ENCODE measurements around the gene ANTXR1. TPM values are rescaled to one million over a fixed set of nuclear protein-coding genes. Genes with fewer than 3 reads are reported as not detected.

ANTXR1 gene
- total RNA-seq, 1 experiment from 2014 or later = 37.3 TPM

DNA sequence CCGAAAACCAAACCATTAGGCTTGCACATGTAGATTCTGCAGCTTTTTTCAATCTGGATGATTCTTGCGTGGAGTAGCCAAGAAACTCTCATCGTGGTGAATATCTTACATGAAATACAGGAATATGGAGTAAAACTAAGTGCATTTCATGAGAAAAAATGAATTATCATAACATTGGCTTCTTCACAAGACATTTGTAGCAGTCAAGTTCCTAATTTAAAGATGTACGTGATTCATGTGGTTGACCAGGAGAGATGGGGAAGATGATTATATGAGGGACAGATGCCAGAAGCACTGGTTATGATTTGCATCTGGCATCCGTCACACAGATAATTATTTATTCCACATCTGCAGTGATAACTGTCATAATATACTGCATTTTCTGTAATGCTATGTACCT, 90.4 kb downstream of the ANTXR1 start:
- Histone ChIP-seq H3T11ph (ENCODE audit: low read length) (no peak overlapping the region), H2AFZ (ENCODE audit: low read length) (no peak overlapping the region), H3K4me2 (ENCODE audit: insufficient read depth, insufficient read length, low read length) (no peak overlapping the region), H4K20me1 (ENCODE audit: control insufficient read depth, insufficient read depth, insufficient read length) (no peaks in the 10 kb centered on the region), H3K27me3 (ENCODE audit: insufficient read depth, low read length) (no peaks in the 10 kb centered on the region), H3K18ac (ENCODE audit: insufficient read length, low read depth, low read length) (no peak overlapping the region), H2AK5ac (ENCODE audit: insufficient read length, low read length) (no peak overlapping the region), H2BK12ac (ENCODE audit: insufficient read length, low read depth, low read length) (no peak overlapping the region), H4K5ac (ENCODE audit: insufficient read length, low read depth, low read length) (no peak overlapping the region), H3K9me3 (ENCODE audit: control insufficient read depth, low read depth, low read length) (no peaks in the 10 kb centered on the region), H2BK120ac (ENCODE audit: low read depth, low read length, poor library complexity, severe bottlenecking) (no peak overlapping the region), H3K9ac (ENCODE audit: extremely low read depth, insufficient read length, low read length) (no peak overlapping the region), H3K23ac (ENCODE audit: insufficient read length, low read depth, low read length) (no peak overlapping the region), H3K27ac (ENCODE audit: insufficient read length, low read depth, low read length) (no peak overlapping the region), H3K56ac (ENCODE audit: insufficient read length, low read depth, low read length) (no peak overlapping the region), H4K91ac (ENCODE audit: insufficient read length, low read depth, low read length) (no peak overlapping the region), H3K79me1 (ENCODE audit: insufficient read depth, low read depth, low read length, poor library complexity, severe bottlenecking) (no peaks in the 10 kb centered on the region), H3K4me1 (ENCODE audit: insufficient read depth, low read length) (no peaks in the 10 kb centered on the region), H2BK20ac (ENCODE audit: low read depth, low read length, poor library complexity, severe bottlenecking) (no peak overlapping the region), H3K79me2 (ENCODE audit: insufficient read depth, low read length) (no peaks in the 10 kb centered on the region), H2BK15ac (ENCODE audit: low read depth, low read length) (no peak overlapping the region), H3K23me2 (ENCODE audit: insufficient read length, low read depth, low read length, poor library complexity, severe bottlenecking) (no peaks in the 10 kb centered on the region), H4K8ac (replicated peaks; ENCODE audit: insufficient read length, low read depth, low read length) (no peak overlapping the region), H2BK5ac (ENCODE audit: insufficient read length, low read length) (no peak overlapping the region), H3K4ac (ENCODE audit: low read depth, low read length) (no peak overlapping the region), H3K14ac (ENCODE audit: insufficient read depth, low read length) (no peak overlapping the region)
- no peak for DNase-seq
- Mint-ChIP-seq H3K4me1 (no peaks in the 10 kb centered on the region), H3K27me3 (ENCODE audit: low read depth) (no peaks in the 10 kb centered on the region), H3K27ac (no peak overlapping the region), H3K9me3 (no peaks in the 10 kb centered on the region), H3K4me3 (no peak overlapping the region), H3K36me3 (ENCODE audit: insufficient read depth in 1 of 3, low read depth in 3 of 3) (peaks cover 12 to 28% (median 18%) of the 10 kb centered on the region in 3 experiments; a peak in 5 of 7 replicates)
- TF ChIP-seq, protein P1, sequence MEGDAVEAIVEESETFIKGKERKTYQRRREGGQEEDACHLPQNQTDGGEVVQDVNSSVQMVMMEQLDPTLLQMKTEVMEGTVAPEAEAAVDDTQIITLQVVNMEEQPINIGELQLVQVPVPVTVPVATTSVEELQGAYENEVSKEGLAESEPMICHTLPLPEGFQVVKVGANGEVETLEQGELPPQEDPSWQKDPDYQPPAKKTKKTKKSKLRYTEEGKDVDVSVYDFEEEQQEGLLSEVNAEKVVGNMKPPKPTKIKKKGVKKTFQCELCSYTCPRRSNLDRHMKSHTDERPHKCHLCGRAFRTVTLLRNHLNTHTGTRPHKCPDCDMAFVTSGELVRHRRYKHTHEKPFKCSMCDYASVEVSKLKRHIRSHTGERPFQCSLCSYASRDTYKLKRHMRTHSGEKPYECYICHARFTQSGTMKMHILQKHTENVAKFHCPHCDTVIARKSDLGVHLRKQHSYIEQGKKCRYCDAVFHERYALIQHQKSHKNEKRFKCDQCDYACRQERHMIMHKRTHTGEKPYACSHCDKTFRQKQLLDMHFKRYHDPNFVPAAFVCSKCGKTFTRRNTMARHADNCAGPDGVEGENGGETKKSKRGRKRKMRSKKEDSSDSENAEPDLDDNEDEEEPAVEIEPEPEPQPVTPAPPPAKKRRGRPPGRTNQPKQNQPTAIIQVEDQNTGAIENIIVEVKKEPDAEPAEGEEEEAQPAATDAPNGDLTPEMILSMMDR (conservative IDR thresholded peaks at IDR 0.05) = no peak
- no CpG with 5 or more reads among the region's 5 CpGs for WGBS (ENCODE audit: extremely low coverage, insufficient read length, low lambda C conversion rate)
